ENCODE results near the gene COTL1. TPM values are rescaled to one million over a fixed set of nuclear protein-coding genes. Genes with fewer than 3 reads are reported as not detected.

Gene COTL1
- polyA plus RNA-seq, 1 of the 3 experiments (the other 2 are of a cell fraction) = 91.6 TPM

DNA sequence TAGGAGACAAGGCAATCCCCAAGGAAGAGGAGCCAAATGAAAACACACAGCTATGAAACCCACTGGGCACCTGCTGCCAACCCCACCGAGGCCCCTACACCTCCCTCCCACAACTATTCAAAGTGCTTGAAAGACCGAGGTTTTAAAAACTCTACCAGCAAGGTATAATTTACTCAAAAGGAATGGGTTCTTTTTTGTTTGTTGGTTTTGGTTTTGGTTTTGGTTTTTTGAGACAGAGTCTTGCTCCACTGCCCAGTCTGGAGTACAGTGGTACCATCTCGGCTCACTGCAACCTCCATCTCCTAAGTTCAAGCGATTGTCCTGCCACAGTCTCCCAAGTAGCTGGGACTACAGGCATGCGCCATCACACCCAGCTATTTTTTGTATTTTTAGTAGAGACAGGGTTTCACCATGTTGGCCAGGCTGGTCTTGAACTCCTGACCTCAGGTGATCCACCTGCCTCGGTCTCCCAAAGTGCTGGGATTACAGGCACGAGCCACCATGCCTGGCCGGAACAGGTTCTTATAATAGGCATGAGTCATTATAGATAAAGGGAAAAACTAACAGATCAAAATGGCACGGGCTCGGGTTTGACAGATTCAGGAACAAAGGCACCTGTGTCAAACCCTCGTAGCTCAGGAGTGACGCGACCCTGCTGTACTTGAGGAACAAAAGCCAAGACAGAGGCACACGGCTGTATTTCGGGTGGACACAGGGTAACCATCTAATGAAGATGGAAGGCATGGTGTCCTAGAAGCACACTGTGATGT lies 40.7 kb downstream of the COTL1 start:
- Histone ChIP-seq H3K79me2 (ENCODE audit: insufficient read depth) (peaks cover 75% of the 10 kb centered on the region), H3K4me3 (ENCODE audit: low read depth in 2 of 2, low read length in 1 of 2) (no peak overlapping the region), H3K9me3 (no peaks in the 10 kb centered on the region), H2AFZ (ENCODE audit: low read depth) (no peak overlapping the region), H3K27me3 (ENCODE audit: insufficient read depth) (no peaks in the 10 kb centered on the region), H3K27ac (ENCODE audit: low read depth in 2 of 2, low read length in 1 of 2) (no peak overlapping the region), H4K20me1 (ENCODE audit: insufficient read depth) (peaks cover 14% of the 10 kb centered on the region), H3K4me2 (no peak overlapping the region), H3K9me2 (no peaks in the 10 kb centered on the region), H3K36me3 (replicated peaks in 1 of 2; ENCODE audit: control insufficient read depth in 1 of 2, insufficient read depth in 2 of 2, low read length in 1 of 2) (peaks cover 0 to 9% of the 10 kb centered on the region in 2 experiments), H3F3A (replicated peaks; ENCODE audit: insufficient read depth) (no peaks in the 10 kb centered on the region), H3K9ac (no peak overlapping the region), H3K4me1 (ENCODE audit: control insufficient read depth in 1 of 2, insufficient read depth in 2 of 2, low read depth in 1 of 2, low read length in 1 of 2) (no peaks in the 10 kb centered on the region)
- WGBS (ENCODE audit: low lambda C conversion rate) = 96% methylated on average over 15 of the region's 15 CpGs
- ChIA-PET POLR2A (no interaction called here), CTCF (no interaction called here)
- no peak for TF ChIP-seq GATA2 (CRISPR knock-in tag; IDR thresholded peaks at IDR 0.05)
- TF ChIP-seq, protein P1, sequence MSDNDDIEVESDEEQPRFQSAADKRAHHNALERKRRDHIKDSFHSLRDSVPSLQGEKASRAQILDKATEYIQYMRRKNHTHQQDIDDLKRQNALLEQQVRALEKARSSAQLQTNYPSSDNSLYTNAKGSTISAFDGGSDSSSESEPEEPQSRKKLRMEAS (IDR thresholded peaks at IDR 0.05; ENCODE audit: low read depth) = no peak
- TF ChIP-seq CHD2 (IDR thresholded peaks at IDR 0.05; ENCODE audit: low read length, partially characterized antibody) = no peak
- no peak for TF ChIP-seq FOXM1 (IDR thresholded peaks at IDR 0.05; ENCODE audit: low read depth)
- TF ChIP-seq, protein P2, sequence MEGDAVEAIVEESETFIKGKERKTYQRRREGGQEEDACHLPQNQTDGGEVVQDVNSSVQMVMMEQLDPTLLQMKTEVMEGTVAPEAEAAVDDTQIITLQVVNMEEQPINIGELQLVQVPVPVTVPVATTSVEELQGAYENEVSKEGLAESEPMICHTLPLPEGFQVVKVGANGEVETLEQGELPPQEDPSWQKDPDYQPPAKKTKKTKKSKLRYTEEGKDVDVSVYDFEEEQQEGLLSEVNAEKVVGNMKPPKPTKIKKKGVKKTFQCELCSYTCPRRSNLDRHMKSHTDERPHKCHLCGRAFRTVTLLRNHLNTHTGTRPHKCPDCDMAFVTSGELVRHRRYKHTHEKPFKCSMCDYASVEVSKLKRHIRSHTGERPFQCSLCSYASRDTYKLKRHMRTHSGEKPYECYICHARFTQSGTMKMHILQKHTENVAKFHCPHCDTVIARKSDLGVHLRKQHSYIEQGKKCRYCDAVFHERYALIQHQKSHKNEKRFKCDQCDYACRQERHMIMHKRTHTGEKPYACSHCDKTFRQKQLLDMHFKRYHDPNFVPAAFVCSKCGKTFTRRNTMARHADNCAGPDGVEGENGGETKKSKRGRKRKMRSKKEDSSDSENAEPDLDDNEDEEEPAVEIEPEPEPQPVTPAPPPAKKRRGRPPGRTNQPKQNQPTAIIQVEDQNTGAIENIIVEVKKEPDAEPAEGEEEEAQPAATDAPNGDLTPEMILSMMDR (IDR thresholded peaks at IDR 0.05) = no peak
- no peak for TF ChIP-seq RXRA (IDR thresholded peaks at IDR 0.05; ENCODE audit: borderline replicate concordance, low read depth)
- TF ChIP-seq, protein P3, sequence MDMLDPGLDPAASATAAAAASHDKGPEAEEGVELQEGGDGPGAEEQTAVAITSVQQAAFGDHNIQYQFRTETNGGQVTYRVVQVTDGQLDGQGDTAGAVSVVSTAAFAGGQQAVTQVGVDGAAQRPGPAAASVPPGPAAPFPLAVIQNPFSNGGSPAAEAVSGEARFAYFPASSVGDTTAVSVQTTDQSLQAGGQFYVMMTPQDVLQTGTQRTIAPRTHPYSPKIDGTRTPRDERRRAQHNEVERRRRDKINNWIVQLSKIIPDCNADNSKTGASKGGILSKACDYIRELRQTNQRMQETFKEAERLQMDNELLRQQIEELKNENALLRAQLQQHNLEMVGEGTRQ (IDR thresholded peaks at IDR 0.05; ENCODE audit: borderline replicate concordance, low read depth, low read length) = no peak
- TF ChIP-seq, protein P4, sequence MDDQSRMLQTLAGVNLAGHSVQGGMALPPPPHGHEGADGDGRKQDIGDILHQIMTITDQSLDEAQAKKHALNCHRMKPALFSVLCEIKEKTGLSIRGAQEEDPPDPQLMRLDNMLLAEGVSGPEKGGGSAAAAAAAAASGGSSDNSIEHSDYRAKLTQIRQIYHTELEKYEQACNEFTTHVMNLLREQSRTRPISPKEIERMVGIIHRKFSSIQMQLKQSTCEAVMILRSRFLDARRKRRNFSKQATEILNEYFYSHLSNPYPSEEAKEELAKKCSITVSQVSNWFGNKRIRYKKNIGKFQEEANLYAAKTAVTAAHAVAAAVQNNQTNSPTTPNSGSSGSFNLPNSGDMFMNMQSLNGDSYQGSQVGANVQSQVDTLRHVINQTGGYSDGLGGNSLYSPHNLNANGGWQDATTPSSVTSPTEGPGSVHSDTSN (IDR thresholded peaks at IDR 0.05) = no peak
- TF ChIP-seq TEAD4 (IDR thresholded peaks at IDR 0.05; ENCODE audit: borderline replicate concordance, insufficient read depth) = no peak
- TF ChIP-seq RFX5 (IDR thresholded peaks at IDR 0.05; ENCODE audit: low read length) = no peak
- no peak for TF ChIP-seq EZH2phosphoT487 (IDR thresholded peaks at IDR 0.05; ENCODE audit: borderline replicate concordance, low read depth)
- DNase-seq = no peak

GRCh38 chr16:84575914-84576313 lies 42.0 kb downstream of the COTL1 start:
- Histone ChIP-seq H3K79me2 (ENCODE audit: insufficient read depth) (peaks cover 76% of the 10 kb centered on the region), H3K4me1 (ENCODE audit: control insufficient read depth in 1 of 2, insufficient read depth in 2 of 2, low read depth in 1 of 2, low read length in 1 of 2) (no peaks in the 10 kb centered on the region), H3K36me3 (replicated peaks in 1 of 2; ENCODE audit: control insufficient read depth in 1 of 2, insufficient read depth in 2 of 2, low read length in 1 of 2) (peaks cover 0 to 11% of the 10 kb centered on the region in 2 experiments), H3K9me3 (no peaks in the 10 kb centered on the region), H3K4me3 (ENCODE audit: low read depth in 2 of 2, low read length in 1 of 2) (no peak overlapping the region), H3K27ac (ENCODE audit: low read depth in 2 of 2, low read length in 1 of 2) (no peak overlapping the region), H2AFZ (ENCODE audit: low read depth) (no peak overlapping the region), H3K9me2 (no peaks in the 10 kb centered on the region), H3K27me3 (ENCODE audit: insufficient read depth) (no peaks in the 10 kb centered on the region), H3K9ac (no peak overlapping the region), H3F3A (replicated peaks; ENCODE audit: insufficient read depth) (peaks cover 2% of the 10 kb centered on the region), H4K20me1 (ENCODE audit: insufficient read depth) (peaks cover 13% of the 10 kb centered on the region), H3K4me2 (no peak overlapping the region)
- 82% methylated on average over 7 of the region's 7 CpGs for WGBS (ENCODE audit: low lambda C conversion rate)
- CTCF ChIA-PET = interaction anchor here (0.6 kb wide), 1 partner anchor 69 kb away, joined by 3 read pairs; no protein-coding TSS in a partner anchor
- DNase-seq = no peak
- POLR2A ChIA-PET = no interaction called here
- TF ChIP-seq, protein P2 (IDR thresholded peaks at IDR 0.05) = no peak
- TF ChIP-seq SIN3A (IDR thresholded peaks at IDR 0.05; ENCODE audit: borderline replicate concordance, low read depth, low read length) (no peak), RCOR1 (IDR thresholded peaks at IDR 0.05; ENCODE audit: low read length) (no peak), GATA2 (CRISPR knock-in tag; IDR thresholded peaks at IDR 0.05) (no peak), TEAD4 (IDR thresholded peaks at IDR 0.05; ENCODE audit: borderline replicate concordance, insufficient read depth) (no peak), REST (IDR thresholded peaks at IDR 0.05; ENCODE audit: low read depth, low read length) (no peak), YY1 (IDR thresholded peaks at IDR 0.05; ENCODE audit: low read depth) (no peak)

All from SK-N-SH (cell line).